Activated effector memory CD4-positive, alpha-beta T cell treated with anti-CD3 and anti-CD28 coated beads, Interleukin-2, amount 50 U/mL, for 16 hours (primary cell): ENCODE results near the gene ACRV1.
"Not testable (repeated sequence)": the region's sequence is repeated elsewhere in the genome, so short reads cannot be mapped to it uniquely, and the experiment has no call there.

Experiments
- DNase-seq: peaks from one replicate; pipeline ENCODE4 v3.0.0-alpha.2; 2020

Gene ACRV1

GRCh38 chr11:125680747-125681146, at the start of gene ACRV1:
Gene ACRV1, minus strand, starts transcription at chr11:125680847. Its CDS starts 67 bp downstream, at chr11:125680780.
- no peak for DNase-seq

- no peak for DNase-seq
Measured at GRCh38 chr11:125728969-125729368, 48.3 kb upstream of the ACRV1 start.

GRCh38 chr11:125724125-125724524, 43.5 kb upstream of the ACRV1 start:
- DNase-seq = no peak

GRCh38 chr11:125720781-125721180, 40.1 kb upstream of the ACRV1 start:
- no peak for DNase-seq

- not testable (repeated sequence) for DNase-seq
Measured at GRCh38 chr11:125704686-125705085, 24.0 kb upstream of the ACRV1 start.

GRCh38 chr11:125701858-125702621, 21.4 kb upstream of the ACRV1 start:
- no peak for DNase-seq

GRCh38 chr11:125701018-125701610, 20.5 kb upstream of the ACRV1 start:
- no peak for DNase-seq

GRCh38 chr11:125694951-125695350, 14.3 kb upstream of the ACRV1 start:
- no peak for DNase-seq

- no peak for DNase-seq
Measured at GRCh38 chr11:125692887-125693286, 12.2 kb upstream of the ACRV1 start.

GRCh38 chr11:125690006-125690405, 9.4 kb upstream of the ACRV1 start:
- no peak for DNase-seq

GRCh38 chr11:125689274-125689859, 8.7 kb upstream of the ACRV1 start:
- no peak for DNase-seq

- no peak for DNase-seq
Measured at GRCh38 chr11:125688632-125689031, 8.0 kb upstream of the ACRV1 start.

GRCh38 chr11:125688066-125688465, 7.4 kb upstream of the ACRV1 start:
- no peak for DNase-seq

GRCh38 chr11:125685228-125685627, 4.6 kb upstream of the ACRV1 start:
- DNase-seq = no peak

- DNase-seq = no peak
Measured at GRCh38 chr11:125679837-125680236, 810 bp downstream of the ACRV1 start.

- DNase-seq = no peak
Measured at GRCh38 chr11:125679397-125679796, 1.2 kb downstream of the ACRV1 start.

- DNase-seq = no peak
Measured at GRCh38 chr11:125675196-125675595, 5.5 kb downstream of the ACRV1 start.

GRCh38 chr11:125674210-125674609, 6.4 kb downstream of the ACRV1 start:
- no peak for DNase-seq

GRCh38 chr11:125671561-125671960, 9.1 kb downstream of the ACRV1 start:
- no peak for DNase-seq

- DNase-seq = no peak
Measured at GRCh38 chr11:125670172-125670571, 10.5 kb downstream of the ACRV1 start.

- DNase-seq = no peak
Measured at GRCh38 chr11:125667151-125667550, 13.5 kb downstream of the ACRV1 start.

GRCh38 chr11:125663910-125664309, 16.7 kb downstream of the ACRV1 start:
- DNase-seq = no peak

GRCh38 chr11:125662689-125663088, 18.0 kb downstream of the ACRV1 start:
- no peak for DNase-seq

GRCh38 chr11:125649465-125650166, 31.0 kb downstream of the ACRV1 start:
- DNase-seq = no peak
